CD4-positive, alpha-beta T cell treated with Interferon gamma for 1 hour (primary cell): Measurements from ENCODE around the gene SPSB2.
"Not testable (repeated sequence)": the region's sequence is repeated elsewhere in the genome, so short reads cannot be mapped to it uniquely, and the experiment has no call there.

Experiments
- DNase-seq: peaks from one replicate; pipeline ENCODE4 v3.0.0-alpha.2; 2020

SPSB2 gene

DNA sequence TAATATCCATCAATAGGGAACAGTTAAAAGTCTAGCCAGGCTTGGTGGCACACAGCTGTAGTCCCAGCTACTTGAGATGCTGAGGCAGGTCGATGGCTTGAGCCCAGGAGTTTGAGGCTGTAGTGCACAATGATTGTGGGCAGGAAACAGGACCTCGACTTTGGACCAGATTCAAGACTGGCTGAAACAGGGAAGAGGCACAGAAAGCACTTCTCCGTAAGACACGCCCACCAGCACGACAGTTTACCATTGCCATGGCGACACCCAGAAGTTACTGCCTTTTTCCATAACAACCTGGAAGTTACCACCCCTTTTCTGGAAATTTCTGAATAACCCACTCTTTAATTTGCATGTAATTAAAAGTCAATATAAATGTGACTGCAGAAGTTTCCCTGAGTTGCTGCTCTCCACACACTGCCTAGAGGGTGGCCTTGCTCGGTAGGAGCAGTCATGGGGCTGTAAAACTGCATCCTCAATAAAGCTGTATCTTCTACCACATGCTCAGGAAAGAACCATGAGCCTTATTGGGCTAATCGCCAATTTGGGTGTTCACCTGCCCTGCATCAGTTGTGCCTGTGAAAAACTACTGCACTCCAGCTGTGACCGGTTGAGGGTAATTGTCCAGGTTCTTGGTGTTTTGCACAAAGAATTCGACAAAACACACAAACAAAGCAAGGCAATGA lies 26.9 kb upstream of the SPSB2 start:
- peak; percentile 62 for DNase-seq

DNA sequence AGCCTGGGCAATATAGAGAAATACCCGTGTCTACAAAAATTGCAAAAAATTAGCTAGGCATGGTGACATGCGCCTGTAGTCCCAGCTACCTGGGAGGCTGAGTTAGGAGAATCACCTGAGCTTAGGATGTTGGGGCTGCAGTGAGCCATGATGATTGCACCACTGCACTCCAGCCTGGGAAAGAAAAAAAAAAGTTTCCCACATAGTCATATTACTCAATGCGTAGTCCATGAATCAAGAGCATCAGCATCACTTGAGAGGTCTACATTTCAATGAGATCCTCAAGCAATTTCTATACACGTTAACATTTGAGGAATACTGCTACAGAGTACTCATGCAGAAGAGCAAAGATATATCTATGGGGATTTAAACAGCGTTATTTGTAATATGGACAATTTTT lies 26.3 kb upstream of the SPSB2 start:
- no peak for DNase-seq

- no peak for DNase-seq
Measured at GRCh38 chr12:6896846-6897435, 23.8 kb upstream of the SPSB2 start.

DNA sequence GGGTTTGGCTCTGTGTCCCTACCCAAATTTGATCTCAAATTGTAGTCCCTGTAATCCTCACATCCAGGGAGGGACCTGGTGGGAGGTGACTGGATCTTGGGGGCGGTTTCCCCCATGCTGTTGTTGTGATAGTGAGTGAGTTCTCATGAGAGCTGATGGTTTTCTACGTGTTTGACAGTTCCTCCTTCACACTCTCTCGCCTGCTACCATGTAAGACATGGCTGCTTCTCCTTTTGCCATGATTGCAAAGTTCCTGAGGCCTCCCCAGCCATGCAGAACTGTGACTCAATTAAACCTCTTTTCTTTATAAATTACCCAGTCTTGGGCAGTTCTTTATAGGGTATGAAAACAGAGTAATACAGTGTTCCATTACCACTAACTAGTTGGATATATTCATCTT lies 21.2 kb upstream of the SPSB2 start:
- DNase-seq, result no peak

DNA sequence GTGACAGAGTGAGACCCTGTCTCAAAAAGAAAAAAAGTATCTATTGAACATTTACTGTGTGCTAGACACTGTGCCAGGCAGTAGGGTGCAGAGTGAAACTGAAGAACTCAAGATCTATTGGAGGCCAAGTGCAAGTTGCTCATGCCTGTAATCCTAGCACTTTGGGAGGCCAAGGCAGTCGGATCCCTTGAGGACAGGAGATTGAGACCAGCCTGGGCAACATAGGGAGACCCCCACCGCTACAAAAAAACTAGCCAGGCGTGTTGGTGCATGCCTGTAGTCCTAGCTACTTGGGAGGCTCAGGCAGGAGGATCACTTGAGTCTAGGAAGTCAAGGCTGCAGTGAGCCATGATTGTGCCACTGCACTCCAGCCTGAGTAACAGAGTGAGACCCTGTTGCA lies 19.6 kb upstream of the SPSB2 start:
- DNase-seq, result not testable (repeated sequence)

DNA sequence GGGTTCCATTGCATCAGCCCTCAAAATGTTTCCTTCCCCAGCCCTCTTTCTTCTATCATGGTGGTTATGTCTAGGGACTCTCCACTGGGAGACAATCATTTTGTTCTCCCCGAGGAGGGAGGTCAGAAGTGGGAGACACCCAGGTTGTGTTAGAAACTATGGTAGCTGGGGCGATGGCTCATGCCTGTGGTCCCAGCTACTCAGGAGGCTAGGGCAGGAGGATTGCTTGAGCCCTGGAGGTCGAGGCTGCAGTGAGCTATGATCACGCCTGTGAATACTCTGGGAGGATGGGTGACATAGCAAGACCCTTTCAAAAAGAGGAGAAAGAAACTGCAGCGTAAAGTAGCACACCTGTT lies 18.5 kb upstream of the SPSB2 start:
- no peak for DNase-seq

DNA sequence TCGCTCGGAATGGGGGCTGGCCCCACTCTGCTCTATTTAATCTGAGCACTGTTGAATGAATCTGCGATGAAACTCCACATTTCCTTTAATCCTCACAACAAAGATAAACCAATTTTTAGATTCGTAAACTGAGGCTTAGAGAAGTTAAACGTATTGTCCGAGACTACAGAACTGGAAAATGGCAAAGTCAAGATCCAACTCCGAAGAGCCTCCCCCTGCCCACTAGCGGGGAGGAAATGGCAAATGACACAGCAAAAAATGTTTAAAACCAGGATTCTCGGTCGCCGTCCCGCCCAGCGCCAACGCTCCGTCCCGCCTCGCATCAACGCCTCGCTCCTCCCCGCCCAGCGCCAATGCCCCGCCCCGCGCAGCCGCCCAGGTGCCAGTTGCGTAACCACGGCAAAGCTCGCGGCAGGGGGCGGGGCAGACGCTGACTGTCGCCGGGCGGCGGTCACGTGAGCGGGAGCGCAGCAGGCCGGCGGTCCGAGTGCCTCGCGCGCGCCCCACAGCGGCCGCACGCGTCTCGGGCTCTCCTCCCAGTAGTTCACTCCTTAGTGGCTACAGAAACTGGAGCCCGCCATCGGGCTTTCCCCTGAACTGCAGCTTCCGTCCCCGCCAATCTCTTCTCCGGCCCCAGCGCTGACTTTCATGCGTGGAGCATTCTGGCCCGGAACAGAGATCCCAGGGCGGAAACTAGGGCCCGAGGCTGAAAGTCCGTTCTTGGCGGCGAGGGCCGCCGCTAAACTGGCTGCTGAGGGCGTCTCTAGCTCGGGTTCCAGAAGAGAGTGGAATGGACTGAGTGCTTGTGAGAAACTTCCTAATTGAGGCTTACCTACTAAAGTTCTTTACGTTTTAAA lies 17.9 kb upstream of the SPSB2 start:
- peak; percentile 98 for DNase-seq

GRCh38 chr12:6889775-6890573 lies 16.9 kb upstream of the SPSB2 start:
- not testable (repeated sequence) for DNase-seq

DNA sequence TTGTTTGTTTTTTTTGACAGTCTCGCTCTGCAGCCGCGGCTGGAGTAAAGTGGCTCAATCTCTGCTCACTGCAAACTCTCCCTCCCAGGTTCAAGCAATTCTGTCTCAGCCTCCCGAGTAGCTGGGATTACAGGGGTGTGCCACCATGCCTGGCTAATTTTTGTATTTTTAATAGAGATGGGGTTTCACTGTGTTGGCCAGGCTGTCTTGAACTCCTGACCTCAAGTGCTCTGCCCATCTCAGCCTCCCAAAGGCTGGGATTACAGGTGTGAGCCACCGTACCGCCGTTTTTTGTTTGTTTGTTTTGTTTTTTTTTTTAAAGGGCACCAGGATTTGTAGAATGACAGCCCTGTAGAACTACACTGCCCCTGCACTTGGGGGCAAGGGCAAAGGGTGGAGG lies 15.7 kb upstream of the SPSB2 start:
- not testable (repeated sequence) for DNase-seq

- no peak for DNase-seq
Measured at GRCh38 chr12:6888360-6888759, 15.3 kb upstream of the SPSB2 start.

GRCh38 chr12:6887460-6887859 lies 14.4 kb upstream of the SPSB2 start:
- no peak for DNase-seq

DNA sequence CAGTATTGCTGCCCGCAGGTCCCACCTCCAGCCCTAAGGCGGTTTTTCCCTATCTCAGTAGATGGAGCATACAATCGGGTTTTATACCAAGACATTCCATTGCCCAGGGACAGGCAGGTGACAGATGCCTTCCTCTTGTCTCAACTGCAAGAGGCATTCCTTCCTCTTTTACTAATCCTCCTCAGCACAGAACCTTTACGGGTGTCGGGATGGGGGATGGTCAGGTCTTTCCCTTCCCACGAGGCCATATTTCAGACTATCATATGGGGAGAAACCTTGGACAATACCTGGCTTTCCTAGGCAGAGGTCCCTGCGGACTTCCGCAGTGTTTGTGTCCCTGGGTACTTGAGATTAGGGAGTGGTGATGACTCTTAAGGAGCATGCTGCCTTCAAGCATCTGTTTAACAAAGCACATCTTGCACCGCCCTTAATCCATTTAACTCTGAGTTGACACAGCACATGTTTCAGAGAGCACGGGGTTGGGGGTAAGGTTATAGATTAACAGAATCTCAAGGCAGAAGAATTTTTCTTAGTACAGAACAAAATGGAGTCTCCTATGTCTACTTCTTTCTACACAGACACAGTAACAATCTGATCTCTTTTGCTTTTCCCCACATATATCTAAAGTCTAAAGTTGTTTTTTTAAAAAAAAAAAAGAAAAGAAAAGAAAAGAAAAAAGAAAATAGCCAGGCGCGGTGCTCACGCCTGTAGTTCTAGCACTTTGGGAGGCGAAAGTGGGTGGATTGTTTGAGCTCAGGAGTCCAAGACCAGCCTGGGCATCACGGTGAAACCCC lies 13.3 kb upstream of the SPSB2 start:
- DNase-seq, result not testable (repeated sequence)

DNA sequence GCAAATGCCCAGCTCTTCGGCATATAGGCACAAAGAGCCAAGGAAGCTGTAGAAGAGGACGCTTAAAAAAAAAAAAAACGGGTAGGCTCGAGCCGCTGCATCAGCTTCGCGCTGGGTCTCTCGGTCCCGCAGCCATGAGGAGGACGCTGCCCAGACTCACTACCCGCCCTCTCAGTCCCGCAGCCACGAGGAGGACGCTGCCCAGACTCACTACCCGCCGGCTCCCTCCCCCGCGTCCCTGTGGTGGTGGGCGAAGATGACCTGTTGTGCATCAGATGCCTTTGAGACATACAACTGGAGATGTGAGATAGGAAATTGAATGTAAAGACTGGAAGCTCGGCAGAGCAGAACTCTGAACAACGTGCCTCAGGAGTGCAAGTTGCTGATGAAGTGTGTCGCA lies 11.4 kb upstream of the SPSB2 start:
- DNase-seq, result no peak

- DNase-seq, result no peak
Measured at GRCh38 chr12:6883683-6884082, 10.6 kb upstream of the SPSB2 start.

DNA sequence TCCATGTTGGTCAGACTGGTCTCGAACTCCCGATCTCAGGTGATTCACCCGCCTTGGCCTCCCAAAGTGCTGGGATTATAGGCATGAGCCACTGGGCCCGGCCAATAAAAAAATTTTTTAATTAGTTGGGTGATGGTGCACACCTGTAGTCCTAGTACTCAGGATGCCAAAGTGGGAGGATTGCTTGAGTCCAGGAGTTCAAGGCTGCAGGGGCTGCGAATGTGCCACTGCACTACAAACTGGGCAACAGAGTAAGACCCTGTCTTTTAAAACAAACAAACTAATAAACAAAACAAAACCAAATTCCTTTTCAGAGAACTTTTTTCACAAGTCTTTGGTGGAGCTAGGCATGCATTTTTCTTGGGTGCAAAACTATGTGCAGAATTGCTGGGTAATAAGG lies 10.1 kb upstream of the SPSB2 start:
- no peak for DNase-seq

DNA sequence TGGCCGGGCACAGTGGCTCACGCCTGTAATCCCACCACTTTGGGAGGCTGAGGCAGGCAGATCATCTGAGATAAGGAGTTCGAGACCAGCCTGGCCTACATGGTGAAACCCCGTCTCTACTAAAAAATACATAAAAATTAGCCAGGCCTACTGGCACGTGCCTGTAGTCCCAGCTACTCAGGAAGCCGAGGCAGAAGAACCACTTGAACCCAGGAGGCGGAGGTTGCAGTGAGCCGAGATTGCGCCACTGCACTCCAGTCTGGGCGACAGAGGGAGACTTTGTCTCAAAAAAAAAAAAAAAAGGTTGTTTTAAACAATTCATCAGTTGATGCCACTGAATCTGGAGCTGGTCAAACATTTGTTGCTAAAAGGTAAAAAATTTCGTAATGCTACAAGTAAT lies 6.7 kb upstream of the SPSB2 start:
- DNase-seq, result not testable (repeated sequence)

GRCh38 chr12:6874015-6874368 lies 889 bp upstream of the SPSB2 start:
- not testable (repeated sequence) for DNase-seq

GRCh38 chr12:6872073-6873048 lies 742 bp downstream of the SPSB2 start:
- DNase-seq, result peak; percentile 82

- DNase-seq, result no peak
Measured at GRCh38 chr12:6871052-6871957, 1.8 kb downstream of the SPSB2 start.

DNA sequence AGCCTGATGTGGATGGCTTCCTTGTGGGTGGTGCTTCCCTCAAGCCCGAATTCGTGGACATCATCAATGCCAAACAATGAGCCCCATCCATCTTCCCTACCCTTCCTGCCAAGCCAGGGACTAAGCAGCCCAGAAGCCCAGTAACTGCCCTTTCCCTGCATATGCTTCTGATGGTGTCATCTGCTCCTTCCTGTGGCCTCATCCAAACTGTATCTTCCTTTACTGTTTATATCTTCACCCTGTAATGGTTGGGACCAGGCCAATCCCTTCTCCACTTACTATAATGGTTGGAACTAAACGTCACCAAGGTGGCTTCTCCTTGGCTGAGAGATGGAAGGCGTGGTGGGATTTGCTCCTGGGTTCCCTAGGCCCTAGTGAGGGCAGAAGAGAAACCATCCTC lies 2.8 kb downstream of the SPSB2 start:
- not testable (repeated sequence) for DNase-seq
